H9 (cell line): ENCODE results near the gene SNRNP70. TPM values are rescaled to one million over a fixed set of nuclear protein-coding genes. Genes with fewer than 3 reads are reported as not detected.

ENCODE experiments used
- DNase-seq: peaks from one replicate; pipeline ENCODE4 v3.0.0-alpha.2; 2017
- H2AFZ ChIP-seq: one replicate; pipeline ENCODE4 v1.6.1; 2013; ENCODE audit warnings: mild to moderate bottlenecking, low read length, control low read depth, moderate library complexity
- H2AK5ac ChIP-seq: 2 replicates; pipeline ENCODE4 v1.6.1; 2013; ENCODE audit warnings: low read length, control low read depth, mixed read lengths; ENCODE audit not compliant: insufficient read length
- H2BK120ac ChIP-seq: one replicate; pipeline ENCODE4 v1.6.1; 2013; ENCODE audit warnings: low read depth, mild to moderate bottlenecking, low read length, control low read depth, inconsistent platforms; ENCODE audit not compliant: poor library complexity, severe bottlenecking
- H2BK12ac ChIP-seq: 2 replicates; pipeline ENCODE4 v1.6.1; 2013; ENCODE audit warnings: low read length, control low read depth, mixed read lengths, low read depth; ENCODE audit not compliant: insufficient read length
- H2BK15ac ChIP-seq: 2 replicates; pipeline ENCODE4 v1.6.1; 2013; ENCODE audit warnings: low read depth, low read length, control low read depth
- H2BK20ac ChIP-seq: one replicate; pipeline ENCODE4 v1.6.1; 2013; ENCODE audit warnings: low read depth, mild to moderate bottlenecking, low read length, control low read depth, inconsistent platforms; ENCODE audit not compliant: poor library complexity, severe bottlenecking
- H2BK5ac ChIP-seq: 2 replicates; pipeline ENCODE4 v1.6.1; 2013; ENCODE audit warnings: low read length, control low read depth, mixed read lengths; ENCODE audit not compliant: insufficient read length
- H3K14ac ChIP-seq: 2 replicates; pipeline ENCODE4 v1.6.1; 2013; ENCODE audit warnings: low read length, control low read depth; ENCODE audit not compliant: insufficient read depth
- H3K18ac ChIP-seq: 2 replicates; pipeline ENCODE4 v1.6.1; 2013; ENCODE audit warnings: low read depth, mild to moderate bottlenecking, mixed read lengths, low read length, control low read depth; ENCODE audit not compliant: insufficient read length
- H3K23ac ChIP-seq: 2 replicates; pipeline ENCODE4 v1.6.1; 2013; ENCODE audit warnings: low read length, control low read depth, mixed read lengths, low read depth; ENCODE audit not compliant: insufficient read length
- H3K23me2 ChIP-seq: 2 replicates; pipeline ENCODE4 v1.6.1; 2013; ENCODE audit warnings: low read depth, mild to moderate bottlenecking, mixed read lengths, low read length, control low read depth; ENCODE audit not compliant: insufficient read length, poor library complexity, severe bottlenecking
- H3K27ac ChIP-seq: 2 replicates; pipeline ENCODE4 v1.5.1; 2013; ENCODE audit warnings: low read length, control low read depth, mixed read lengths, low read depth; ENCODE audit not compliant: insufficient read length
- H3K27me3 ChIP-seq: 2 replicates; pipeline ENCODE4 v1.6.1; 2013; ENCODE audit warnings: low read length, control low read depth, inconsistent platforms; ENCODE audit not compliant: insufficient read depth
- H3K4ac ChIP-seq: 2 replicates; pipeline ENCODE4 v1.6.1; 2013; ENCODE audit warnings: low read depth, mild to moderate bottlenecking, control low read depth, inconsistent platforms, low read length, moderate library complexity
- H3K4me1 ChIP-seq: 2 replicates; pipeline ENCODE4 v1.6.1; 2013; ENCODE audit warnings: low read length, control low read depth, inconsistent platforms; ENCODE audit not compliant: insufficient read depth
- H3K4me2 ChIP-seq: 2 replicates; pipeline ENCODE4 v1.6.1; 2013; ENCODE audit warnings: low read length, control low read depth, mixed read lengths; ENCODE audit not compliant: insufficient read length, insufficient read depth
- H3K56ac ChIP-seq: 2 replicates; pipeline ENCODE4 v1.6.1; 2013; ENCODE audit warnings: low read depth, mild to moderate bottlenecking, mixed read lengths, low read length, control low read depth; ENCODE audit not compliant: insufficient read length
- H3K79me1 ChIP-seq: 2 replicates; pipeline ENCODE4 v1.6.1; 2013; ENCODE audit warnings: low read depth, mild to moderate bottlenecking, moderate library complexity, low read length, control low read depth, inconsistent platforms; ENCODE audit not compliant: insufficient read depth, poor library complexity, severe bottlenecking
- H3K79me2 ChIP-seq: 2 replicates; pipeline ENCODE4 v1.6.1; 2013; ENCODE audit warnings: low read length, control low read depth, inconsistent platforms; ENCODE audit not compliant: insufficient read depth
- H3K9ac ChIP-seq: 2 replicates; pipeline ENCODE4 v1.6.1; 2013; ENCODE audit warnings: low read length, control low read depth, mixed read lengths; ENCODE audit not compliant: insufficient read length; ENCODE audit errors: extremely low read depth
- H3K9me3 ChIP-seq: one replicate; pipeline ENCODE4 v1.6.1; 2013; ENCODE audit warnings: low read depth, low read length, inconsistent platforms; ENCODE audit not compliant: control insufficient read depth
- H3T11ph ChIP-seq: one replicate; pipeline ENCODE4 v1.6.1; 2013; ENCODE audit warnings: mild to moderate bottlenecking, low read length, control low read depth, inconsistent platforms
- H4K20me1 ChIP-seq: one replicate; pipeline ENCODE4 v1.6.1; 2013; ENCODE audit not compliant: control insufficient read depth, insufficient read length, insufficient read depth
- H4K5ac ChIP-seq: 2 replicates; pipeline ENCODE4 v1.6.1; 2013; ENCODE audit warnings: low read depth, mild to moderate bottlenecking, mixed read lengths, low read length, control low read depth; ENCODE audit not compliant: insufficient read length
- H4K8ac ChIP-seq: replicated peaks from 2 replicates; pipeline ENCODE4 v1.6.1; 2013; ENCODE audit warnings: low read length, control low read depth, mixed read lengths, low read depth; ENCODE audit not compliant: insufficient read length
- H4K91ac ChIP-seq: 2 replicates; pipeline ENCODE4 v1.6.1; 2013; ENCODE audit warnings: low read depth, mild to moderate bottlenecking, moderate library complexity, mixed read lengths, low read length, control low read depth; ENCODE audit not compliant: insufficient read length
- H3K27ac Mint-ChIP-seq, 3 experiments: 2 replicates in 2 of 3; 3 replicates in 1 of 3; pipeline ENCODE4 v1.8.0; 2020 to 2021; ENCODE audit warnings: mixed read lengths in 3 of 3, mild to moderate bottlenecking in 1 of 3, moderate library complexity in 1 of 3
- H3K27me3 Mint-ChIP-seq: 2 replicates; pipeline ENCODE4 v1.8.0; 2021; ENCODE audit warnings: low read depth, mild to moderate bottlenecking, moderate library complexity, mixed read lengths
- H3K36me3 Mint-ChIP-seq, 3 experiments: 2 replicates in 2 of 3; 3 replicates in 1 of 3; pipeline ENCODE4 v1.8.0; 2020 to 2021; ENCODE audit warnings: low read depth in 3 of 3, mixed read lengths in 3 of 3; ENCODE audit not compliant: insufficient read depth in 1 of 3
- H3K4me1 Mint-ChIP-seq, 2 experiments: 2 replicates each; pipeline ENCODE4 v1.8.0; 2020; ENCODE audit warnings: mixed read lengths in 2 of 2
- H3K4me3 Mint-ChIP-seq, 2 experiments: 2 replicates in 1 of 2; 3 replicates in 1 of 2; pipeline ENCODE4 v1.8.0; 2020 to 2021; ENCODE audit warnings: mild to moderate bottlenecking in 2 of 2, mixed read lengths in 2 of 2, moderate library complexity in 1 of 2
- H3K9me3 Mint-ChIP-seq, 2 experiments: 2 replicates in 1 of 2; 3 replicates in 1 of 2; pipeline ENCODE4 v1.8.0; 2020; ENCODE audit warnings: mild to moderate bottlenecking in 2 of 2, mixed read lengths in 2 of 2, moderate library complexity in 1 of 2
- CTCF ChIP-seq: fragments of 200-600 bp; sonication (generic); conservative IDR thresholded peaks from 3 replicates; pipeline ENCODE4 v1.8.0; 2021; ENCODE audit warnings: antibody characterized with exemption, mild to moderate bottlenecking
- WGBS: extraction: QIAGEN DNeasy Blood & Tissue Kit; methylation state at CpG from one replicate; pipeline ENCODE4 v1.1.7; 2013; ENCODE audit warnings: missing lambda C conversion rate, low lambda C conversion rate, mixed read lengths; ENCODE audit not compliant: insufficient read length; ENCODE audit errors: extremely low coverage; 5-methylcytosine and 5-hydroxymethylcytosine counted together
- total RNA-seq: library from RNA; stranded (reverse); gene quantifications from 2 replicates; pipeline ENCODE4 v1.2.1, GENCODE V29; 2021

The SNRNP70 gene
- total RNA-seq, 1 experiment from 2014 or later, result 295 TPM

- H3K23me2 ChIP-seq, result peaks cover 1% of the 10 kb centered on the region
- no peaks in the 10 kb centered on the region for H3K79me2 ChIP-seq
- H2AFZ ChIP-seq, result no peak overlapping the region
- no peak overlapping the region for H3K27ac Mint-ChIP-seq
- H4K91ac ChIP-seq, result no peak overlapping the region
- H4K5ac ChIP-seq, result no peak overlapping the region
- peaks cover 49% of the 10 kb centered on the region for H3K27me3 ChIP-seq
- H3K4me1 Mint-ChIP-seq, result peaks cover 21 to 48% of the 10 kb centered on the region in 2 experiments
- no peak overlapping the region for H3K4me2 ChIP-seq
- H2BK5ac ChIP-seq, result no peak overlapping the region
- H4K20me1 ChIP-seq, result no peaks in the 10 kb centered on the region
- no peak overlapping the region for H3T11ph ChIP-seq
- H3K27ac ChIP-seq, result no peak overlapping the region
- peak overlapping the region in 1 of 2 experiments; percentile 18; a peak in 1 of 5 replicates for H3K4me3 Mint-ChIP-seq
- H3K36me3 Mint-ChIP-seq, result peaks cover 0 to 4% (median 3%) of the 10 kb centered on the region in 3 experiments; a peak in 3 of 7 replicates
- H3K56ac ChIP-seq, result no peak overlapping the region
- no peak overlapping the region for H2BK20ac ChIP-seq
- peaks cover 93% of the 10 kb centered on the region for H3K27me3 Mint-ChIP-seq
- no peak overlapping the region for H2BK15ac ChIP-seq
- H2BK12ac ChIP-seq, result no peak overlapping the region
- no peak overlapping the region for H4K8ac ChIP-seq
- H3K79me1 ChIP-seq, result no peaks in the 10 kb centered on the region
- H3K9me3 Mint-ChIP-seq, result peaks cover 9 to 18% of the 10 kb centered on the region in 2 experiments; a peak in 4 of 5 replicates
- H3K23ac ChIP-seq, result no peak overlapping the region
- DNase-seq, result no peak
- H3K4me1 ChIP-seq, result peaks cover 2% of the 10 kb centered on the region; the same call in 1 of the 2 replicates
- no peak overlapping the region for H2BK120ac ChIP-seq
- no peak overlapping the region for H3K4ac ChIP-seq
- H3K9ac ChIP-seq, result no peak overlapping the region
- no CpG with 5 or more reads among the region's 21 CpGs for WGBS
- no peak overlapping the region for H3K18ac ChIP-seq
- no peak for TF ChIP-seq CTCF
- H3K14ac ChIP-seq, result no peak overlapping the region
- H3K9me3 ChIP-seq, result no peaks in the 10 kb centered on the region
- H2AK5ac ChIP-seq, result no peak overlapping the region
These were observed 14.8 kb upstream of the SNRNP70 start for GRCh38 chr19:49070416-49070815.
